ENCODE data around the gene DLK1. TPM values are rescaled to one million over a fixed set of nuclear protein-coding genes. Genes with fewer than 3 reads are reported as not detected.
A peak's percentile ranks its signal among the peaks of the same experiment; 100 is the strongest.

DLK1 gene
- total RNA-seq, 2 experiments from 2014 or later, result not detected

DNA sequence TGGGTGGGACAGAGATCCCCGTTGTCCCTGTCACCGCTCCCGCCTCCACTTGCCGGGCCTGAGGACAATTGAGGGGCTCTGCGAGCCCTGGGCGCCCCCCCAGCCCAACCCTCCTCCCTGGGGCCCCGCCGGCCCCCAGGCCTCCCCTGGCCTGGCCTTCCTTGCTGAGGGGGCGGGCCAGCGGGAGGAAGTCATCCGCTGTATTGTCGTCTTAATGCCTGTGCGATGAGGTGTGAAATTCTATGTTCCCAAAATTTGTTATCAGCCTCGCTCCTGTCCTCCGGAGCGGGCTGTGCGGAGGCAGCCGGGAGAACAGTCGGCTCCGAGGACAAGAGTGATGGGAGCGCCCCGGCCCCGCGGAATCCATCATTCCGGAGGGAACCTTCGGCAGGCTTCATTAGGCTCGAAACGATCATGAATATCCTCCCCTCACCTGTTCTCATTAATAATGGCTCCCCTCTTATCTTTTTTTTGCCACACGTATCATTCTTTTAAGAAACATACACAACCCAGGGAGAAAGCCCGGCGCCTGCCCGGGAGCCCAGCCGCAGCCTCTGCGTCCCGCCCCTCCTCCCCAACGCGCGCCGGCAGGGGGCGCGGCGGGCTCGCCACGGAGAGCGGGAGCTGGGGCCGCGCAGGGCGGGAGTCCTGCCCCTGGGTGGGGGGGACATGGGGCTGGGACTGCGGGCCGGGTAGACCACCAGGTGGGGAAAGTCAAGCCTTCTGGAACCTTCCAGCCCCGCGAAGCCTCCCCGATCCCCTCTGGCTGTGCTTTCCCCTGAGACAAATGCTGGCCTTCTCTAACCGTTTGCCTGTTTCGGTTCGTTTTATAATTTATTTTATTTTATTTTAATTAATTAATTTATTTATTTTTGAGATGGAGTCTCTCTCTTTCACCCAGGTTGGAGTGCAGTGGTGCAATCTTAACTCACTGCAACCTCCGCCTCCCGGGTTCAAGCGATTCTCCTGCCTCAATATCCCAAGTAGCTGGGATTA lies 17.1 kb upstream of the DLK1 start:
- no peak overlapping the region for H3K27ac Mint-ChIP-seq
- no peak overlapping the region for H3K4me3 Mint-ChIP-seq
- intact Hi-C loops (cut with DNase I, micrococcal nuclease), result loop anchor here in 1 of 2 experiments (1.0 kb wide), 1 partner anchor 192 kb away; no protein-coding TSS in a partner anchor
- peak; percentile 63 for DNase-seq
- H3K27me3 Mint-ChIP-seq, result peaks cover 16% of the 10 kb centered on the region
- H3K4me1 Mint-ChIP-seq, result no peaks in the 10 kb centered on the region
- no peak for ATAC-seq
- no peaks in the 10 kb centered on the region for H3K36me3 Mint-ChIP-seq (ENCODE audit: low read depth)
- no peaks in the 10 kb centered on the region for H3K9me3 Mint-ChIP-seq (ENCODE audit: low read depth)
- ChIA-PET CTCF (interaction anchor here (0.6 to 2.4 kb wide), 5 partner anchors 9 to 252 kb away, joined by 3 to 11 read pairs (median 4); no protein-coding TSS in a partner anchor), POLR2A (no interaction called here)

DNA sequence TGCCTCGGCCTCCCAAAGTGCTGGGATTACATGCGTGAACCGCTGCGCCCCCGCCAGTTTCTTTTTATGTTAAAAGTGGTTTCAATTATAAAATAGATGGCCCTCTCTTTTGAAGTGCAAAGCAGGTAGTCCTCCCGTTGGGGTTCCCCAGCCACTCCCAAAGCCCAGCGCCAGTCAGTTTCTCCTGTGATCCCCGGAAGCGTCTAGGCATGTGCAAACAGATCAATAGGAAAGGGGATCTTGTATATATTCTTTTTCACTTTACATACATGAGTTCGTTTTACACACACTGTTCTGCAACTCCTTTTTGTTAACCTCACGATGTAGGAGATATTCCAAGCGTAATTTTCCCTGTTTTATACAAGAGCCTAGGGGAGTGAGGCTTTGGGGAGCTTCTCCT lies 16.3 kb upstream of the DLK1 start:
- no peak overlapping the region for H3K27ac Mint-ChIP-seq
- H3K9me3 Mint-ChIP-seq (ENCODE audit: low read depth), result no peaks in the 10 kb centered on the region
- POLR2A ChIA-PET, result no interaction called here
- CTCF ChIA-PET, result interaction anchor here (0.6 to 2.4 kb wide), 5 partner anchors 9 to 251 kb away, joined by 3 to 11 read pairs (median 4); no protein-coding TSS in a partner anchor
- peaks cover 16% of the 10 kb centered on the region for H3K27me3 Mint-ChIP-seq
- intact Hi-C loops (cut with DNase I, micrococcal nuclease), result no loop called here
- no peaks in the 10 kb centered on the region for H3K4me1 Mint-ChIP-seq
- no peaks in the 10 kb centered on the region for H3K36me3 Mint-ChIP-seq (ENCODE audit: low read depth)
- DNase-seq, result no peak
- ATAC-seq, result no peak
- no peak overlapping the region for H3K4me3 Mint-ChIP-seq

DNA sequence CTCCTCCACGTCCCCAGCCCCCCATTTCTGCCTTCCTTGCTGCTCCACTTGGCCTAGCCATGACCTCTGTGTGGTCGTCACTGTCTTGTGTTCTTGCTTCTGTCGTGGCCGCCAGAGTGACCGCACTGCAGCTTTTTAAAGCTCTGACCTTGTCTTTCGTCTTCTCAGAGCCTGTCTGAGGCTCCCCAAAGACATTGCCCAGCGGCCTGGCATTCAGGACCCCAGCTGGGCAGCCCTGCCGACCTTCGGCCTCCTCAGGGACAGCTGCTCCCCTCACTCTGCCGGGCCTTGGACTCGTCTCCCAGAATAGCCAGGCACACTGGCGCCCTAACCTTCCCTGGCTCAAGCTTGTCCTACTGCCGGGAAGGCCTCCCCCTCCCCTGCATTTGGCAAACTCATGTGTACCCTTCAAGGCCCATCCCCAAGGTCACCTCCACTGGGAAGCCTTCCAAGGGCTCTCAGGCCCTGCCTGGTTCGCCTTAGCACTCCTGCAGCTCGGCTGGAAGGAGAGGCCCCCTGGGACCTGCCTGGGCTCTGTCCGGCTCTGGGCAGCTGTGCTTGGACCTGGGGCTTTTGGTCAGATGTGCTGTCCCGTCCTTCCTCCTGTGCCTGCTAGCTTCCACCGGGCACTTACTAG lies 15.7 kb upstream of the DLK1 start:
- H3K36me3 Mint-ChIP-seq (ENCODE audit: low read depth), result no peaks in the 10 kb centered on the region
- ChIA-PET CTCF (interaction anchor here (2.4 kb wide), 1 partner anchor 10 kb away, joined by 11 read pairs; no protein-coding TSS in a partner anchor), POLR2A (no interaction called here)
- H3K4me3 Mint-ChIP-seq, result no peak overlapping the region
- DNase-seq (no peak), ATAC-seq (no peak)
- H3K4me1 Mint-ChIP-seq, result no peaks in the 10 kb centered on the region
- intact Hi-C loops (cut with DNase I, micrococcal nuclease), result no loop called here
- H3K27ac Mint-ChIP-seq, result no peak overlapping the region
- H3K9me3 Mint-ChIP-seq (ENCODE audit: low read depth), result no peaks in the 10 kb centered on the region
- peaks cover 16% of the 10 kb centered on the region for H3K27me3 Mint-ChIP-seq

DNA sequence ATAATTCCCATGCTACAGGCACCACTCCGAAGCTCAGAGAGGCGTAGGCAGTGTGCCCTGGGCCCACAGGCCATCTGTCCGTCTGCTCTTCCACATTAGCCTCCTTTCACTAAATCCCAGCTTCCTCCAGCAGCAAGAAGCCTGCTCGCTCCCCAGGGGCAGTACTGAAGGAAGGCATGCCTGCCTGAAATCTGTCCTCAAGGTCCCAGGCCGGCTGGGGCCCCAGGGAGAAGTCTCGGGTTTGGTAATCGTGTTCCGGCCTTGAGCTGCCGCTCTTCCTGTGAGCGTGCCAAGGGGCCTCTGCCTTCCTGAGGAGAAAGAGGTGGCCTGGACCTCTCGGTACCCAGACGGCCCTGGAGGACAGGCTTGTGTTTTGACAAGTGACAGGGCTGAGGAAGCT lies 15.2 kb upstream of the DLK1 start:
- Mint-ChIP-seq H3K4me1 (no peaks in the 10 kb centered on the region), H3K9me3 (ENCODE audit: low read depth) (peaks cover 3% of the 10 kb centered on the region), H3K27me3 (peaks cover 16% of the 10 kb centered on the region), H3K27ac (no peak overlapping the region), H3K36me3 (ENCODE audit: low read depth) (no peaks in the 10 kb centered on the region), H3K4me3 (no peak overlapping the region)
- CTCF ChIA-PET, result interaction anchor here (2.4 kb wide), 1 partner anchor 11 kb away, joined by 11 read pairs; no protein-coding TSS in a partner anchor
- no peak for ATAC-seq
- intact Hi-C loops (cut with DNase I, micrococcal nuclease), result no loop called here
- no peak for DNase-seq
- POLR2A ChIA-PET, result no interaction called here

DNA sequence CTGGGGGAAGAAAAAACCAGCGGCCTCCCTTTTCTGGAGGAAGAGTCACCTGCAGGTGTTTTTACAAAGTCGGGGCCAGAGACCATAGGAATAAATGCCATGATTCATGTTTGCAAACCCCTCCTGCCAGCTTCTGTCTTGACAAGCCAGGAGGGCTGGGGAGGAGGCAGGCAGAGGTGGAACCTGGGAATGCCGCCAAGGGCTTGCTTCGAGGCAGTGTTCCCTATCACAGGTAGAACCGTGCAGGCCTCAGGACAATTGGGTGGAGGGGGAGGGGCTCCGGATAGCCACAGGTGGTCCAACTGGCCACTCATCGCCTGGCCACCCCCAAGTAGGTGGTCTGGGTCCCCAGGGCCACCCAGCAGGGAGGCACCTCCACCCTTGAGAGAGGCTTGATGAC lies 14.2 kb upstream of the DLK1 start:
- Mint-ChIP-seq H3K4me1 (no peaks in the 10 kb centered on the region), H3K4me3 (no peak overlapping the region), H3K36me3 (ENCODE audit: low read depth) (no peaks in the 10 kb centered on the region), H3K9me3 (ENCODE audit: low read depth) (peaks cover 3% of the 10 kb centered on the region), H3K27ac (no peak overlapping the region), H3K27me3 (peaks cover 14% of the 10 kb centered on the region)
- no peak for ATAC-seq
- DNase-seq, result no peak
- CTCF ChIA-PET, result interaction anchor here (0.5 to 1.0 kb wide), 2 partner anchors 49 to 1366 kb away, joined by 4 to 6 read pairs; no protein-coding TSS in a partner anchor
- POLR2A ChIA-PET, result no interaction called here
- intact Hi-C loops (cut with DNase I, micrococcal nuclease), result no loop called here

DNA sequence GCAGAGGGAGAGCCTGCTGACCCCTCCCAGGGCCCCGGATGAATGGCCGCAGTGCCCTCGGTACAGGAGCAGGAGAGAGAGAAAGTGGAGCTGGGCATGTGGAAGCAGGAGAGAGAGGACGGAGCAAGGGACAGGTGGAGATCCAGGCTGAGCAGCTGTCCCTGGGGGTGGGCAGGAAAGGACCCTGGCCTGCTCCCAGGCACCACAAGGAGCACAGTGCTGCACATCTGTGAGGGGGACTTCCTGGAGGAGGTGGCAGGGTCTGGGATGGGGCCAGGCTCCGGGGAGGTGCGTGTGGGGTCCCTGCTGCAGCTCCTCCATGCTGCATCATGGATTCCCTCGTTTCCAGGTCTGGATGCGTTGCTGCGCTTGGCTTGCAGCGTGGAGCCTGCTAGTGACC lies 13.0 kb upstream of the DLK1 start:
- ATAC-seq, result no peak
- Mint-ChIP-seq H3K4me3 (no peak overlapping the region), H3K36me3 (ENCODE audit: low read depth) (no peaks in the 10 kb centered on the region), H3K27ac (no peak overlapping the region), H3K4me1 (no peaks in the 10 kb centered on the region), H3K9me3 (ENCODE audit: low read depth) (peaks cover 3% of the 10 kb centered on the region), H3K27me3 (peaks cover 16% of the 10 kb centered on the region)
- ChIA-PET CTCF (no interaction called here), POLR2A (no interaction called here)
- no peak for DNase-seq
- intact Hi-C loops (cut with DNase I, micrococcal nuclease), result no loop called here

DNA sequence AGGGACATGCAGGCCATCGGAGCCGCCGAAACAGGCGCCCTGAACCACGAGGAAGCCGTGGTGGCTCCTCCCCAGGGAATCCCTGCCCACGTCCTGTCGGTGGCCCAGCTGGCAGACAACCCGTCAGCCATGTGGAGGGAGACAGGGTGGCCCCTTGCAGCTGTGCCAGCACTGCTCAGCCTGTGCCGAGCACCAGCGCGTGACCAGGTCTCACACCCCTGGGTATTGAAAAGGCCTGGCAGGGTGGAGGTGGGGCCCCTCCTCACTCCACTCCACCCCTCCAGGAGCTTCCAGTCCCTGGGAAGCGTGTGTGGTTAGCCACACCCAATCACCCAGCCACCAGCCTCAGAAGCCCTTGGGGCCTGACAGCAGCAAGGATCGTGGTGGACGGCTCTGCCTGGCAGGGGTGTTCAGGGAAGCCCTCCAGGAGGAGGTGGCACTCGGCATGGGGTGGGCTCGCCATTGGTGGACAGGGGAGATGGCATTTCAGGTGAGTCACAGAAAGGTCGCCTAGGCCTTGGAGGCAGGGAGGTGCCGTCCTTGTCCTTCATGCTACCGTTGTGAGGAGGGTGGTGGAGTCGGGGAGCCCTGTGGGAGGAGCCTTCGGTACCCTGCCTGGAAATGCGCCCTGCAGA lies 12.3 kb upstream of the DLK1 start:
- peaks cover 17% of the 10 kb centered on the region for H3K27me3 Mint-ChIP-seq
- DNase-seq, result no peak
- H3K9me3 Mint-ChIP-seq (ENCODE audit: low read depth), result peaks cover 3% of the 10 kb centered on the region
- no peaks in the 10 kb centered on the region for H3K36me3 Mint-ChIP-seq (ENCODE audit: low read depth)
- no peak overlapping the region for H3K4me3 Mint-ChIP-seq
- ATAC-seq, result no peak
- POLR2A ChIA-PET, result no interaction called here
- H3K4me1 Mint-ChIP-seq, result no peaks in the 10 kb centered on the region
- intact Hi-C loops (cut with DNase I, micrococcal nuclease), result no loop called here
- no peak overlapping the region for H3K27ac Mint-ChIP-seq
- CTCF ChIA-PET, result no interaction called here

DNA sequence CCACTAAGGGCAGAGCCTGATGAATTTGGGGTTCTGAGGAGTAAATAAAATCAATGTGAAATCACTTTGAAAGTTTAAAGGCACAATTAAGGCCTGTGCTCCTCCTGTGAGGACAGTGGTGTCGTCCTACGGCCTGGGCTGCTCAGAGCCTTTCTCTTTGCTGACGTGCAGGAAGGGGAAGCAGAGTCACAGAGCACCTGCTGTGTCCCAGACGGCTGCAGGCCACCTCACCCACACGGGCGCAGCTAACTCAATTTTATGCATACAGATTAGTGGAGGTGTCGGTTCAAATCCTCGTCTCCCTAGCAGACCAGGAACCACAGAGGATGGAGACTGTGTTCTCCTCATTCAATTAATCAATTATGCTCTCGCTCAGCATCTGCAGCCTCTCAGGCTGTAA lies 11.4 kb upstream of the DLK1 start:
- H3K9me3 Mint-ChIP-seq (ENCODE audit: low read depth), result peaks cover 3% of the 10 kb centered on the region
- intact Hi-C loops (cut with DNase I, micrococcal nuclease), result no loop called here
- ATAC-seq (no peak), DNase-seq (no peak)
- POLR2A ChIA-PET, result no interaction called here
- no peak overlapping the region for H3K27ac Mint-ChIP-seq
- no peaks in the 10 kb centered on the region for H3K36me3 Mint-ChIP-seq (ENCODE audit: low read depth)
- peaks cover 16% of the 10 kb centered on the region for H3K27me3 Mint-ChIP-seq
- no peak overlapping the region for H3K4me3 Mint-ChIP-seq
- CTCF ChIA-PET, result no interaction called here
- H3K4me1 Mint-ChIP-seq, result no peaks in the 10 kb centered on the region

DNA sequence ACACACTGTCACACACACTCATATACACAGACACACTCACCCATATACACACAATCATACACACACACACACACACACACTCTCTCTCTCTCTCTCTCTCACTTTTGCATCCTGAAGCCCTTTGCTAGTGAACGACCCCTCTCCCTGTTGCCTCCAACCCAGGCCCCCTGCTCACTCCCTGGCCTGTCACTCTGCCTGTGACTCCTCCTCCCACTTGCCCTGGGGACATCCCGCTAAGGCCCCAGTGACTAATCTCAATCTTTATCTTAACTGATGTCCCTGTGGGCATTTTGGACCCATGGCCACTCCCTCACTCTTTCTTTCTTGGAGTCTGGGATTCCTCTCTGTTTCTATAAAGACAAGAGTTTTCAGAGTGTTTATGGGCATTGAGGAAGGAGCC lies 10.9 kb upstream of the DLK1 start:
- CTCF ChIA-PET, result no interaction called here
- H3K36me3 Mint-ChIP-seq (ENCODE audit: low read depth), result no peaks in the 10 kb centered on the region
- H3K4me3 Mint-ChIP-seq, result no peak overlapping the region
- ATAC-seq, result no peak
- peaks cover 13% of the 10 kb centered on the region for H3K27me3 Mint-ChIP-seq
- no peaks in the 10 kb centered on the region for H3K4me1 Mint-ChIP-seq
- DNase-seq, result no peak
- intact Hi-C loops (cut with DNase I, micrococcal nuclease), result no loop called here
- H3K27ac Mint-ChIP-seq, result no peak overlapping the region
- POLR2A ChIA-PET, result no interaction called here
- peaks cover 3% of the 10 kb centered on the region for H3K9me3 Mint-ChIP-seq (ENCODE audit: low read depth)

DNA sequence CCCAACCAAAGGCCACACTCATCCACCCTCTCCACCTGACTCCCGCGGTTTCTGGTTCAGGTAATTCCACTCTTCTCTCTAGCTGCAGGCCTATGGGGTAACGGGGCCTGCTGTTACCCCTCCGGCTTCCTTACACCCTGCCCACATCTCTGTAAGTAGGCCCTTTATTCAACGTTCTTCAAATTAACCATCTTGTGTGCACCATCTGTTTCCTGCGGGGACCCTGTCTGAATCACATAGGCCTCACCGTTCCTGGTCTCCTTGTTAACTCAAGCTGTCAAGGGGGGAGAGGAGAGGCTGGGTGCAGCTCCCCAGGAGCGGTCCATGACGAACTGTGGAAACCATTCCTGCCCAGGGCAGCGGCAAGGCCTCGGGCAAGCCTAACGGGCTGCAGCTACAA lies 9.3 kb upstream of the DLK1 start:
- intact Hi-C loops (cut with DNase I, micrococcal nuclease), result no loop called here
- Mint-ChIP-seq H3K27ac (no peak overlapping the region), H3K9me3 (ENCODE audit: low read depth) (peaks cover 3% of the 10 kb centered on the region), H3K36me3 (ENCODE audit: low read depth) (no peaks in the 10 kb centered on the region), H3K27me3 (peaks cover 13% of the 10 kb centered on the region), H3K4me3 (no peak overlapping the region), H3K4me1 (no peaks in the 10 kb centered on the region)
- ChIA-PET CTCF (no interaction called here), POLR2A (interaction anchor here (0.6 kb wide), 1 partner anchor 28 kb away, joined by 4 read pairs; no protein-coding TSS in a partner anchor)
- no peak for DNase-seq
- no peak for ATAC-seq

DNA sequence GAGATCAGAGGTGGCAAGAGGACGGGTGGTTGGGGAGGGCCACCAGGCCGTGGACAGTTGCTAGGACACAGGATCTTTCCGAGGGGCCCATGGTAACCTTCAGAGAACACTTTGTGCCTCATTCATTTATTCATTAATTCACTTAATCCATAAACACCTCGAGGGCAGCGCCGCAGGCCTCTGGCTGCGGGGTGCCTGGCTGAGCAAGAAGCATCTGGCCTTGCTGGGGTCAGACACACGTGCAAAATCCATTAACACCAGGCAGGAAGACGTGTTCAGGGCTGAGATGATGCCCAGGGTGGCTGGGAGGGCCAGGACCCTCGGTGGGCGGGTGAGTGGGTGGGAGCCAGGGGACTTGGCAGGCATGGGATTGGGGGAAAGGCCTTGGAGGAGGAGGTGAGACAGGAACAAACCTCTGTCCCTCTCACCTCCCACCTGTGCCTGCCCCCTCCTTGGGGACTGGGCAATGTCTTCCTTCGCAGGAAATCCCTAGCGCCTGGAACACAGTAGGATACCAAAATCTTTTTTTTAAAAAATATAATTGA lies 6.6 kb upstream of the DLK1 start:
- H3K36me3 Mint-ChIP-seq (ENCODE audit: low read depth), result no peaks in the 10 kb centered on the region
- peaks cover 7% of the 10 kb centered on the region for H3K27me3 Mint-ChIP-seq
- peaks cover 3% of the 10 kb centered on the region for H3K9me3 Mint-ChIP-seq (ENCODE audit: low read depth)
- CTCF ChIA-PET, result no interaction called here
- ATAC-seq, result no peak
- no peaks in the 10 kb centered on the region for H3K4me1 Mint-ChIP-seq
- no peak overlapping the region for H3K27ac Mint-ChIP-seq
- POLR2A ChIA-PET, result no interaction called here
- H3K4me3 Mint-ChIP-seq, result no peak overlapping the region
- intact Hi-C loops (cut with DNase I, micrococcal nuclease), result no loop called here
- DNase-seq, result no peak
